Measurements from ENCODE around the gene PBRM1. TPM values are rescaled to one million over a fixed set of nuclear protein-coding genes. Genes with fewer than 3 reads are reported as not detected.

Gene PBRM1
- total and polyA plus RNA-seq, 2 donors (not counting 1 experiment from before 2014, with no cell fraction given) = 16.8 to 85.9 TPM

DNA sequence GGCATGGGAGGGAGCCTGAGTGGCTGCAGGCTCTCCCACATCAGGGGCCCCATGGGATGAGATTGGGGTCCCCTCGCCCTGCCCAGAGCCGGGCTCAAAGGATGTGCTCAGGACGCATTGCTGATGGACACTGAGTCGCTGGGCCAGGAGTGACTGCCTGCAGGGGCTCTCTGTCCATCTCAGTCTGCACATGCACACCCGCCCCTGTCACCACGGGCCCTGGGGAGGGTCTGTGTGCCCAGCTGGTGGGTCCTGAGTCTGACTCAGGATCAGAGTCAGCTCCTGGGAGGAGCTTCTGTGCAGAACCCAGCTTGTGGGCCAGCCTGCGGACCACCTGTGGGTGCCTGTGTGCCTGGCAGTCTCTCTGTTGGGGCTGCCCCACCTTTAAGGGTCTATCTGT lies 172.4 kb downstream of the PBRM1 start:
- Histone ChIP-seq H3K36me3 (replicated peaks in 1 of 2; ENCODE audit: control extremely low read depth in 1 of 2, control insufficient read depth in 1 of 2, extremely low read depth in 1 of 2, insufficient read depth in 2 of 2, low read length in 1 of 2) (no peaks in the 10 kb centered on the region), H3K9me3 (ENCODE audit: control extremely low read depth in 1 of 3, control insufficient read depth in 2 of 3, insufficient read depth in 1 of 3, low read length in 2 of 3) (no peaks in the 10 kb centered on the region), H2AFZ (ENCODE audit: insufficient read depth, low read depth, low read length, poor library complexity, severe bottlenecking) (no peak overlapping the region), H3K4me1 (ENCODE audit: control insufficient read depth in 2 of 2, insufficient read depth in 2 of 2, low read length in 2 of 2) (no peaks in the 10 kb centered on the region), H3K4me3 (ENCODE audit: control extremely low read depth in 1 of 5, extremely low read depth in 1 of 5, insufficient read depth in 1 of 5, low read depth in 2 of 5, low read length in 4 of 5) (no peak overlapping the region), H3K79me2 (ENCODE audit: control insufficient read depth, insufficient read depth, low read length) (no peaks in the 10 kb centered on the region), H3K4me2 (replicated peaks; ENCODE audit: low read depth, low read length, poor library complexity, severe bottlenecking) (no peak overlapping the region), H4K20me1 (ENCODE audit: control insufficient read depth, insufficient read depth, low read length, poor library complexity, severe bottlenecking) (no peaks in the 10 kb centered on the region), H3K27ac (ENCODE audit: low read length in 2 of 2) (no peak overlapping the region), H3K9ac (ENCODE audit: low read length) (no peak overlapping the region), H3K27me3 (replicated peaks in 1 of 4; ENCODE audit: control extremely low read depth in 1 of 4, control insufficient read depth in 3 of 4, insufficient read depth in 4 of 4, low read length in 3 of 4) (no peaks in the 10 kb centered on the region)
- TF ChIP-seq EZH2 (IDR thresholded peaks at IDR 0.05; ENCODE audit: borderline replicate concordance, insufficient read depth, low read depth, low read length, poor library complexity, severe bottlenecking) = no peak
- TF ChIP-seq, protein P1, sequence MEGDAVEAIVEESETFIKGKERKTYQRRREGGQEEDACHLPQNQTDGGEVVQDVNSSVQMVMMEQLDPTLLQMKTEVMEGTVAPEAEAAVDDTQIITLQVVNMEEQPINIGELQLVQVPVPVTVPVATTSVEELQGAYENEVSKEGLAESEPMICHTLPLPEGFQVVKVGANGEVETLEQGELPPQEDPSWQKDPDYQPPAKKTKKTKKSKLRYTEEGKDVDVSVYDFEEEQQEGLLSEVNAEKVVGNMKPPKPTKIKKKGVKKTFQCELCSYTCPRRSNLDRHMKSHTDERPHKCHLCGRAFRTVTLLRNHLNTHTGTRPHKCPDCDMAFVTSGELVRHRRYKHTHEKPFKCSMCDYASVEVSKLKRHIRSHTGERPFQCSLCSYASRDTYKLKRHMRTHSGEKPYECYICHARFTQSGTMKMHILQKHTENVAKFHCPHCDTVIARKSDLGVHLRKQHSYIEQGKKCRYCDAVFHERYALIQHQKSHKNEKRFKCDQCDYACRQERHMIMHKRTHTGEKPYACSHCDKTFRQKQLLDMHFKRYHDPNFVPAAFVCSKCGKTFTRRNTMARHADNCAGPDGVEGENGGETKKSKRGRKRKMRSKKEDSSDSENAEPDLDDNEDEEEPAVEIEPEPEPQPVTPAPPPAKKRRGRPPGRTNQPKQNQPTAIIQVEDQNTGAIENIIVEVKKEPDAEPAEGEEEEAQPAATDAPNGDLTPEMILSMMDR (IDR thresholded peaks at IDR 0.05) = no peak
- no peak for ATAC-seq (ENCODE audit: low read depth)
- Mint-ChIP-seq H3K4me1 (no peaks in the 10 kb centered on the region), H3K27me3 (no peaks in the 10 kb centered on the region), H3K4me3 (no peak overlapping the region), H3K9me3 (ENCODE audit: insufficient read depth) (no peaks in the 10 kb centered on the region), H3K27ac (no peak overlapping the region)
- DNase-seq = no peak
- POLR2A ChIA-PET = no interaction called here
- WGBS (ENCODE audit: insufficient coverage) = 93% methylated on average over 7 of the region's 7 CpGs
- CTCF ChIA-PET = no interaction called here
- intact Hi-C loops (cut with micrococcal nuclease) = no loop called here

DNA sequence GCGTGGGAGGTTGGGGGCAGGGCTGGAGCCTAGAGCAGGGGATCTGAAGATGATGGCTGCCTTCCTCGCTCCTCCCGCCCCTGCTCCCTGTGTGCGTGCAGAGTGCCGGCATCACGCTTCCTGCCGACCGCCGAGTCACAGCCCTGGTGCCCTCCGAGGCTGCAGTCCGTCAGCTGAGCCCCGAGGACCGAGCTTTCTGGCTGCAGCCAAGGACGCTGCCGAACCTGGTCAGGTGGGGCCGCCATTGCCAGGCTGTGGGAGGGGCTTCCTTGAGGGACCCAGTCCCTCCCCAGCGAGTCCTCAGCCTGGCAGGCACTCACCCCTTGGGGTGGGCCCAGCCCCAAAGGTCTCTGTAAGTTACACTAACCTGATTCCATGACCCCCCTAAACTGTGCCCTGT lies 173.0 kb downstream of the PBRM1 start:
- ATAC-seq (ENCODE audit: low read depth) (no peak), DNase-seq (no peak)
- H3K27ac ChIP-seq (ENCODE audit: low read length in 2 of 2) = no peak overlapping the region
- H2AFZ ChIP-seq (ENCODE audit: insufficient read depth, low read depth, low read length, poor library complexity, severe bottlenecking) = no peak overlapping the region
- POLR2A ChIA-PET = no interaction called here
- TF ChIP-seq, protein P1 (IDR thresholded peaks at IDR 0.05) = no peak
- no peak for TF ChIP-seq EZH2 (IDR thresholded peaks at IDR 0.05; ENCODE audit: borderline replicate concordance, insufficient read depth, low read depth, low read length, poor library complexity, severe bottlenecking)
- Mint-ChIP-seq H3K27me3 (no peaks in the 10 kb centered on the region), H3K4me1 (no peaks in the 10 kb centered on the region), H3K9me3 (ENCODE audit: insufficient read depth) (no peaks in the 10 kb centered on the region), H3K27ac (no peak overlapping the region), H3K4me3 (no peak overlapping the region)
- CTCF ChIA-PET = no interaction called here
- no peaks in the 10 kb centered on the region for H3K79me2 ChIP-seq (ENCODE audit: control insufficient read depth, insufficient read depth, low read length)
- H3K9me3 ChIP-seq (ENCODE audit: control extremely low read depth in 1 of 3, control insufficient read depth in 2 of 3, insufficient read depth in 1 of 3, low read length in 2 of 3) = no peaks in the 10 kb centered on the region
- no peak overlapping the region for H3K9ac ChIP-seq (ENCODE audit: low read length)
- H3K36me3 ChIP-seq (replicated peaks in 1 of 2; ENCODE audit: control extremely low read depth in 1 of 2, control insufficient read depth in 1 of 2, extremely low read depth in 1 of 2, insufficient read depth in 2 of 2, low read length in 1 of 2) = no peaks in the 10 kb centered on the region
- H4K20me1 ChIP-seq (ENCODE audit: control insufficient read depth, insufficient read depth, low read length, poor library complexity, severe bottlenecking) = no peaks in the 10 kb centered on the region
- H3K4me3 ChIP-seq (ENCODE audit: control extremely low read depth in 1 of 5, extremely low read depth in 1 of 5, insufficient read depth in 1 of 5, low read depth in 2 of 5, low read length in 4 of 5) = no peak overlapping the region
- 96% methylated on average over 17 of the region's 17 CpGs for WGBS (ENCODE audit: insufficient coverage)
- intact Hi-C loops (cut with micrococcal nuclease) = no loop called here
- H3K4me2 ChIP-seq (replicated peaks; ENCODE audit: low read depth, low read length, poor library complexity, severe bottlenecking) = no peak overlapping the region
- H3K4me1 ChIP-seq (ENCODE audit: control insufficient read depth in 2 of 2, insufficient read depth in 2 of 2, low read length in 2 of 2) = no peaks in the 10 kb centered on the region
- H3K27me3 ChIP-seq (replicated peaks in 1 of 4; ENCODE audit: control extremely low read depth in 1 of 4, control insufficient read depth in 3 of 4, insufficient read depth in 4 of 4, low read length in 3 of 4) = no peaks in the 10 kb centered on the region
